DMS114 treated with DMSO at 0.1 percent for 48 hours (cell line): ENCODE results near the gene KCNQ1OT1.

Source experiments
- DNase-seq: peaks from one replicate; lab custom pipeline; 2025; ENCODE audit not compliant: unreplicated experiment; lab: John Stamatoyannopoulos, UW

Gene KCNQ1OT1

DNA sequence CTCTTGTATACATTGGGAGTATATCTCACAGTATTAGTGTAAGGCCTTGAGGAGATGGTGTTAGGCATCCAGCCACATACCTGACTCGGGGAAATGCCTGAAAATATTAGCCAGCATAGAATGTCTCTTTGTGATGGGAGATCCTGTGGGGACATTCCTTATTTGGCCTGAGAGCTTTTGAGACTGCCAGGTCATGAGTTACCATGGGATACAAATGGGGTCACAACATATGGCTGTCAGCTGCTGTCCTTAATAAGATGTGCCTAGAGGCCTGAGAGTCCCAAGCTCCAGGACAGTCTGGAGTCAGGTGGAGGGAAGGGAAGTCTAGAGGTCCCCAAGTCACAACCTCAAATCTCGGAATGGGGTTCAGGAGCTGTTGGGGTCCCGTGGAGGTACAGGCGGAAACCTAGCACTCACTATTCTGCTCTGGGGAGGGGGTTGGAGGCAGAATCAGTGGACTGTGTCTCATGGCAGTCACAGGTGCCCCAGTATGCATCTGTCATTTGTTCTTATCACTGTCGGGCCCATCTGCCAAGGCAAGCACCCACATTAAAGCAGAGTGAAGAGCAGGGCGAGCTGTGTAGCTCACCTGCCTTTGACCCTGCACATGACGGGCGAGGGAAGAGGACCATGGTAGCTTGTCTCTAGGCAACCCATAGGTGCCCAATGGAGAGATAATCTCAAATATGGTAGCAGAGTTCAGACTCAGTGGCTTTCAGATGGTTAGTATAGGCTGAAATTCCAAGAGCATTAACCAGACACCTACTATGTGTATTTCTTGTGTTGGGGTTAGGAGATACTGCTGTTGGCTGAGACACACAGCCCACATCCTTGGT, 29.9 kb downstream of the KCNQ1OT1 start:
- DNase-seq: no peak

DNA sequence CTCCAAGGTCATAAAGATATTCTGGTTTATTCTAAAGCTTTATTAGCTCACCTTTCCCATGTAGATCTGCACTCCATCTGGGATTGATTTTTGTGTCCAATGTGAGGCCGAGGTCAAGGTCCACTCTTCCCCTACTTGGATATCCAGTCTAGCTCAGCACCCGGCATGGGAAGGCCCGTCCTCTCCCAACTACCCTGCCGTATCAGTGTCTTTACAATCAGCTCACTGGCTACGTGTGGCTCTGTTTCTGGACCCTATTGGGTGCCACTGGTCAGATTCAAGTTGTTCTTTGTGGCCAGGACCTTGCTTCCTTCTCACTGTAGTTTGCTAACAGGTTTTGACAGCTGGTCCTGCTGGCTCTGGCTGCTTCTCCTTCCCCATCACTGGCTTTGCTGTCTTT, 30.9 kb downstream of the KCNQ1OT1 start:
- DNase-seq: no peak

- DNase-seq: no peak
These were observed 31.9 kb downstream of the KCNQ1OT1 start for GRCh38 chr11:2667940-2668339.

GRCh38 chr11:2666828-2667570, 32.8 kb downstream of the KCNQ1OT1 start:
- DNase-seq: no peak

DNA sequence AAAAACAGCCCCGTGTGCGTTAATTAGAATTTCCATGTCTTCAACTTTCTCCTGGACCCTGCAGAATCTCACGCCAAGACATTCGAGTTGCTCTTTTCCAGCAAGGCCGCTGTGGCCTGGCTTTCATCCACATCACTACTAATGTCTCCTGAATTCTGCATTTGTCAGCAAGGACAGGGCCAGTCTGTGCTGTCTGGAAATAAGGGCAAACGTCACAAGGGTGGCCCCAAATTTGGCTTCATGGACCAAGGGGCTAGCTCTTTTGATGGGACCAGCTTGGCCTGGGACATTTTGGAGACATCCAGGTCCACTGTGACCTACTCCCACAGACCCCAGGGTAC, 33.4 kb downstream of the KCNQ1OT1 start:
- DNase-seq: no peak

- no peak for DNase-seq
These were observed 34.0 kb downstream of the KCNQ1OT1 start for GRCh38 chr11:2665526-2666400.

GRCh38 chr11:2664791-2665525, 34.8 kb downstream of the KCNQ1OT1 start:
- no peak for DNase-seq

DNA sequence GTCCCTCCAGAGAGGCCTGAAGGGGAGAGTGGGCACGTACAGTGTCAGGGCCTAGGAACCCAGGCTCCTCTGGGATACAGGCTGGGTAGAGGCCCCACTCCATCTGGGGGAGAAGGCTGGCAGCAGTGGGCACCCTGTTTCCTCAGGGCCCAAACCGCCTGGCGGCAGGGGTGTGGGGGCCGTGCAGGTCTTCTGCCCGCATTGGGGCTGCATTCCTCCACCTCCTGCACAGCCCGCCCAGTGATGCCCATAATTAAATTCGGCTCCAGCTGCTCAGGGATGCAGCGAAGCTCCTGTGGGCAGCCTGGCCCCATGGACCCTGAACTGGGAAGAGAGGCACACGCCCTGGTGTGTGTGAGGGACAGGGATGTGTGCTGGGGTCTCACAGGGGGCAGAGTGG, 35.4 kb downstream of the KCNQ1OT1 start:
- no peak for DNase-seq

DNA sequence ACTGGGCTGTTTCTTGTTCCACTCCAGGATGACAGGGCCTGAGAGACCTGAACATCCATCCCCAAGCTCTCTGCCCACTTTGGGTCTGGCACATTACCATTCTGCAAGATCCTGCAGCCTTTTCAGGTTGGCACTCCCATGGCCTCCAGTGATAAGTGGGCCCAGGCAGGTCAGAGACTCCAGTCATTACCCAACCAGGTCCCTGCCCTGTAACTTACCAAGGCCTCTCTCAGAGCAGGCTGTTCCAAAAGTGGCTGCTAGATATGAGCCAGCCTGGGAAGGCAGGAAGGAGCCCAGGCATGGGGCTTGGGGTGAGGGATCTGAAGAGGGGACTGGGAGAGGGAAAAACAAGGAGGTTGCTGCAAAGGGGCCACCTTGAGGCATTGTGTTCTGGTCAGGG, 35.9 kb downstream of the KCNQ1OT1 start:
- no peak for DNase-seq

DNA sequence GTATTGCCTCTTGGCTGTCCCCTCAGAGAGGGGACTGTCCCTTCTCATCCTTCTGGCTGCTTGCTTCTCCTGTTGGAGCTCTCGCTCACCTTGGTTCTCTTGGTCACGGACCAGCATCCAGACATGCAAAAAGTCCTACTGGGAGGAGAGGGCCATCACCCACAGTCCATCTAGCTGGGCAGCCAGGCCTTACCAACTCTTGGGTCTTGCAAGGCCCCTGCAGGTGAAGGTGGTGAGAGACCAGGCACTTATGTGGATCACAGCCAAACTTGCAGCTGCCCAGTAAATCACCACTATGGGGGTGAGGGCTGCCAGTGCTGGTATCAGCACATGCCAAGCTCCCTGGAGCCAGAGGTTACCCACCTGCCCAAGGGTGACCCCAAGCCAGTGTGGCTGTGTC, 36.3 kb downstream of the KCNQ1OT1 start:
- no peak for DNase-seq

GRCh38 chr11:2662430-2663299, 37.1 kb downstream of the KCNQ1OT1 start:
- DNase-seq: no peak

GRCh38 chr11:2662024-2662312, 37.8 kb downstream of the KCNQ1OT1 start:
- no peak for DNase-seq

DNA sequence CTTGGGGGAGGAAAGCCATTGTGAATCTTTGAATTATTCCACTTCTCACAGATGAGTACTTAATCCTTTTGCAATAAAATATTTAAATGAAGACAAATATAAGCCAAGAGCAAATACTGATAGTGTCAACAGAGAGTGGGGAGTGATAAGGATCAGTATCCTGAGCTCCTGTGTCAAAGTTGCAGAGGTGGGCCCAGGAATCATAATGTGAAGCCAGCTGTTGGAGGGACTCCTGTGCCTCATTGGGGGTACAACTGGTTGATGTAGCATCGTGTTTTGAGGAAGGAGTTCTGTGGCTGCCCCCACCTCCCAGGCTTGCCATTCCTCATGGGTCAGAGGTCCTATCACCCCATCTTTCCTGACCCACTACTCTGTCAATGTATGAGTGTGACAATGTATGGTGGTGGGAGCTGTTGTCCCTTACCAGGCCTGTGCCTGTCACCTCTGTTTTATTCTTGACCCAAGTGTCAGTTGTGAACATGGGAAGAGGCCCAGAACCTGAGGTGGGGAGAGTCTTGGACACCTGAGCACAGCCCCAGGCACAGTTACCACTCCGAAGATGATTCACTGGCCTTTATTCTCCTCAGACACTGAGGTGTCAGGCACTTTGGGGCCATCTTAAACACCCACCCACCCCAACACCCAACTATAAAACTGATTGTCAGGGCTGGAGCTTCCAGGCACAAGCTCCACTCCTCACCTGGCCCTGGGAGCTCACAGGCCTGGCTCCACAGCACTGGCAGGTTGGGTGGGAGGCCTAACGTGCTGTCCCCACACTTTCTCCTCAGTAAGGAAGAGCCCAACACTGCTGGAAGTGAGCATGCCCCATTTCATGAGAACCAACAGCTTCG, 38.4 kb downstream of the KCNQ1OT1 start:
- DNase-seq: no peak

- no peak for DNase-seq
These were observed 39.3 kb downstream of the KCNQ1OT1 start for GRCh38 chr11:2660357-2660939.

- no peak for DNase-seq
These were observed 42.0 kb downstream of the KCNQ1OT1 start for GRCh38 chr11:2657697-2658284.

DNA sequence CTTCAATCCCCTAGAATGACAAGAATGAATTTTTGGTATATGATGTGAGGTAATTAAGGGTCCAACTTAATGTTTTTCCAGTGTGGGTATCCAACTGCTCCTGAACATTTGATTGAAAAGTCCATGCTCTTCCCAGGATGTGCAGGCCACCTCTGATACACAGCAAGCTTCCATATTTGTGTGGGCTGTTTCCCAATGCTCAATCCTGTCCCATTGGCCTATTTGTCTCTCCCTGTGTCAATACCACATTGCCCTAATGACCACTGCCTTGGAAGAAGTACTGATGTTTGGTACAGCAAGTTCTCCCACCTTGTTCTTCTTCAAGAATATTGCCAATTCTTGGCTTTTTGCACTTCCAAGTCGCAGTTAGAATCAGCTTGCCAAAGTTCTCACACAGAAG, 42.9 kb downstream of the KCNQ1OT1 start:
- DNase-seq: no peak

DNA sequence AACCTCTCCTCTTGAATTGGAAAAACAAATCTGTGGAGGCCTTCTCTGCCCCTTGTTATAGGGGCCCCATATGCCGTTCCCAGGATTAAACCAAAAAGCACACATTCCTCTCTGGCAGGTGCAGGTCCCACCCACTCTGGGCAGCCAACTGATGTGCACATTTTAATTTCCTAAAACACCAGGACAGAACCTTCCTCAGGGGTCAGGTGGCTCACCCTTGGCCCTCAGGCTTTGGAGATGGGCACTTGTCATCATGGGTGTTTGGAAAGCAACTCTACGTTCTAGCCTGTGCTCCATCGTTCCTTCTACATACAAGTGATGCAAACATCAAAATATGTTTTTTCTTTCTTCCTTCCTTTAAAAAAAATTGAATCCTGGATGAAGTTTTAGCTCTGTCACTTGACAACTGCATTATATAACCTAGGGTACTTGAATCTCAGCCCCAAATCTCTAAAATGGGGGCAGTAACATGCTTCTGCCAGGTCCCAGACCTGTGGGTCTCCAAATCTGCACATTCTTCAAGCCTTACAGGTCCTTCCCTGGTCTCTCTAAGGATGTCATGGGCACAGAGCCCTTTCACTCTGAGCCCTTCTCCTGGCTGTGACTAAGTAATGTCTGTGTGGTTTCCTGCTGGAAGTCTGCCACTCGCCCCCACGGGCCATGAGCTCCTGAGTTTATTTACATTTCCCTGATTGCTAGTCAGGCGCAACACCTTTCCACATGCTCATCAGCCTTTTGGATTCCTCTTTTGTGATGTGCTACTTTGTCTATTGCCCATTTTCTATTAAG, 43.8 kb downstream of the KCNQ1OT1 start:
- DNase-seq: no peak
